ENCODE results near the gene STYK1. TPM values are rescaled to one million over a fixed set of nuclear protein-coding genes. Genes with fewer than 3 reads are reported as not detected.

Gene STYK1
- total and polyA plus RNA-seq, 9 of the 15 experiments (the other 6 are each of a cell fraction or from before 2014, with no cell fraction given), result 0.31 to 1.8 (median 0.64) TPM

GRCh38 chr12:10620078-10620779 is 53.6 kb downstream of the STYK1 start (continued):
- TF ChIP-seq XRCC5 (IDR thresholded peaks at IDR 0.05; ENCODE audit: low read depth, low read length), result no peak
- TF ChIP-seq CUX1 (CRISPR knock-in tag; IDR thresholded peaks at IDR 0.05), result no peak
- TF ChIP-seq HOMEZ (CRISPR knock-in tag; IDR thresholded peaks at IDR 0.05), result no peak
- TF ChIP-seq L3MBTL2 (IDR thresholded peaks at IDR 0.05), result no peak
- no peak for TF ChIP-seq RREB1 (CRISPR knock-in tag; IDR thresholded peaks at IDR 0.05)
- no peak for TF ChIP-seq GTF3C2 (IDR thresholded peaks at IDR 0.05; ENCODE audit: borderline replicate concordance, extremely low read depth, insufficient read length)
- TF ChIP-seq SUPT5H (IDR thresholded peaks at IDR 0.05), result no peak
- no peak for TF ChIP-seq SOX6 (IDR thresholded peaks at IDR 0.05)
- no peak for TF ChIP-seq PREB (CRISPR knock-in tag; IDR thresholded peaks at IDR 0.05)

Measured in K562 (cell line).